Measurements from ENCODE around the gene LDHD.

Gene LDHD

GRCh38 chr16:75114179-75114945, 2.2 kb downstream of the LDHD start:
- DNase-seq = no peak

- no peak for DNase-seq
These were observed 2.9 kb downstream of the LDHD start for GRCh38 chr16:75113541-75114121.

GRCh38 chr16:75112734-75113491, 3.7 kb downstream of the LDHD start:
- DNase-seq = no peak

GRCh38 chr16:75111961-75112733, 4.4 kb downstream of the LDHD start:
- DNase-seq = no peak

GRCh38 chr16:75111514-75111940, 5.1 kb downstream of the LDHD start:
- no peak for DNase-seq

- DNase-seq = peak; percentile 84 to 89
These were observed 5.7 kb downstream of the LDHD start for GRCh38 chr16:75110637-75111513.

GRCh38 chr16:75109732-75110243, 6.8 kb downstream of the LDHD start:
- peak; percentile 28 to 45 for DNase-seq

GRCh38 chr16:75108792-75109731, 7.5 kb downstream of the LDHD start:
- DNase-seq = peak; percentile 87 to 91

GRCh38 chr16:75107505-75107904, 9.1 kb downstream of the LDHD start:
- DNase-seq = no peak

- no peak for DNase-seq
These were observed 10.0 kb downstream of the LDHD start for GRCh38 chr16:75106351-75107274.

GRCh38 chr16:75105306-75106061, 11.1 kb downstream of the LDHD start:
- no peak for DNase-seq

- no peak for DNase-seq
These were observed 11.7 kb downstream of the LDHD start for GRCh38 chr16:75104836-75105235.

GRCh38 chr16:75103994-75104393, 12.6 kb downstream of the LDHD start:
- DNase-seq = no peak

GRCh38 chr16:75102595-75102994, 14.0 kb downstream of the LDHD start:
- DNase-seq = no peak

GRCh38 chr16:75101635-75102034, 14.9 kb downstream of the LDHD start:
- DNase-seq = no peak

GRCh38 chr16:75100603-75100990, 16.0 kb downstream of the LDHD start:
- DNase-seq = no peak

- peak; percentile 58 to 67 for DNase-seq
These were observed 16.6 kb downstream of the LDHD start for GRCh38 chr16:75099738-75100602.

Data from activated CD4-positive, alpha-beta T cell treated with anti-CD3 and anti-CD28 coated beads, Interleukin-2, amount 50 U/mL, for 48 hours (primary cell).